Neuron (in vitro differentiated cells): ENCODE measurements around the gene VPS13A.

Experiments used
- H2AFZ ChIP-seq: one replicate; pipeline ENCODE4 v1.6.1; 2013; ENCODE audit warnings: low read depth, mild to moderate bottlenecking, inconsistent platforms, low read length, moderate library complexity
- H3K27me3 ChIP-seq: one replicate; pipeline ENCODE4 v1.6.1; 2013; ENCODE audit warnings: low read length; ENCODE audit not compliant: insufficient read depth
- H3K36me3 ChIP-seq: one replicate; pipeline ENCODE4 v1.6.1; 2013; ENCODE audit warnings: low read length; ENCODE audit not compliant: insufficient read depth
- H3K4me1 ChIP-seq: one replicate; pipeline ENCODE4 v1.6.1; 2013; ENCODE audit warnings: low read length; ENCODE audit not compliant: insufficient read depth
- H3K4me3 ChIP-seq: 2 replicates; pipeline ENCODE4 v1.5.1; 2013; ENCODE audit warnings: mild to moderate bottlenecking, low read length, moderate library complexity
- H3K9me3 ChIP-seq: one replicate; pipeline ENCODE4 v1.6.1; 2013; ENCODE audit warnings: low read length

VPS13A gene

GRCh38 chr9:77464661-77465060 is 287.3 kb downstream of the VPS13A start:
- no peak overlapping the region for H2AFZ ChIP-seq
- H3K9me3 ChIP-seq, result no peaks in the 10 kb centered on the region
- no peak overlapping the region for H3K4me3 ChIP-seq
- H3K27me3 ChIP-seq, result no peaks in the 10 kb centered on the region
- no peaks in the 10 kb centered on the region for H3K4me1 ChIP-seq
- H3K36me3 ChIP-seq, result no peaks in the 10 kb centered on the region

GRCh38 chr9:77469515-77470231 is 292.3 kb downstream of the VPS13A start:
- Histone ChIP-seq H3K27me3 (no peaks in the 10 kb centered on the region), H3K36me3 (no peaks in the 10 kb centered on the region), H2AFZ (no peak overlapping the region), H3K4me1 (no peaks in the 10 kb centered on the region), H3K4me3 (no peak overlapping the region), H3K9me3 (peaks cover 2% of the 10 kb centered on the region)
